A673 (cell line): ENCODE data around the gene EYA4. TPM values are rescaled to one million over a fixed set of nuclear protein-coding genes. Genes with fewer than 3 reads are reported as not detected.

Experiments
- BruUV-seq: library from RNA; stranded (reverse); fragments of 400-500 nt; replicated peaks from 2 replicates; lab custom pipeline; 2021; lab: Mats Ljungman, UMichigan
- CTCF ChIA-PET: fragments of 300-600 bp; sonication (Branson Sonifier 250); formaldehyde crosslinking; loops from one replicate; lab custom pipeline; 2022; ENCODE audit warnings: antibody characterized with exemption; lab: Charles Lee
- POLR2A ChIA-PET: fragments of 300-600 bp; sonication (Branson Sonifier 250); formaldehyde crosslinking; loops from one replicate; lab custom pipeline; 2022; ENCODE audit warnings: antibody characterized with exemption; ENCODE audit not compliant: low non-redundant PET; lab: Charles Lee
- DNase-seq: peaks from one replicate; pipeline ENCODE4 v3.0.0-alpha.2; 2015; ENCODE audit warnings: low spot score
- H3K27ac ChIP-seq: fragments of 200-600 bp; sonication (generic); 2 replicates; pipeline ENCODE4 v1.5.1; 2016; ENCODE audit warnings: mixed run types, low read depth, mild to moderate bottlenecking, mixed read lengths, antibody characterized with exemption, low read length; ENCODE audit not compliant: poor library complexity, severe bottlenecking
- H3K27me3 ChIP-seq: fragments of 200-600 bp; sonication (generic); replicated peaks from 2 replicates; pipeline ENCODE4 v1.6.1; 2017; ENCODE audit warnings: mixed run types, low read depth, mild to moderate bottlenecking, mixed read lengths, antibody characterized with exemption, low read length; ENCODE audit not compliant: insufficient read depth, poor library complexity
- H3K36me3 ChIP-seq: fragments of 200-600 bp; sonication (generic); 2 replicates; pipeline ENCODE4 v1.6.1; 2016; ENCODE audit warnings: mixed run types, mild to moderate bottlenecking, mixed read lengths, antibody characterized with exemption, low read length; ENCODE audit not compliant: insufficient read depth, poor library complexity, severe bottlenecking
- H3K4me1 ChIP-seq: fragments of 200-600 bp; sonication (generic); 2 replicates; pipeline ENCODE4 v1.6.1; 2017; ENCODE audit warnings: mixed run types, mild to moderate bottlenecking, mixed read lengths, antibody characterized with exemption, low read length; ENCODE audit not compliant: insufficient read depth, poor library complexity, severe bottlenecking
- H3K4me3 ChIP-seq: fragments of 200-600 bp; sonication (generic); 2 replicates; pipeline ENCODE4 v1.5.1; 2016; ENCODE audit warnings: low read depth, mixed run types, mild to moderate bottlenecking, mixed read lengths, low read length; ENCODE audit not compliant: poor library complexity, severe bottlenecking
- H3K9me3 ChIP-seq: fragments of 200-600 bp; sonication (generic); 2 replicates; pipeline ENCODE4 v1.6.1; 2016; ENCODE audit warnings: mixed run types, low read depth, mild to moderate bottlenecking, mixed read lengths, antibody characterized with exemption, low read length; ENCODE audit not compliant: poor library complexity, severe bottlenecking
- CTCF ChIP-seq: fragments of 300-800, 200-600 bp; sonication (generic); conservative IDR thresholded peaks from 2 replicates; pipeline ENCODE4 v1.5.1; 2017; ENCODE audit warnings: low read depth, mild to moderate bottlenecking, antibody characterized with exemption, low read length, moderate library complexity, mixed read lengths
- EZH2 ChIP-seq: fragments of 200-600 bp; sonication (generic); IDR thresholded peaks from 2 replicates; pipeline ENCODE4 v1.6.1; 2017; ENCODE audit warnings: borderline replicate concordance, low read depth, mild to moderate bottlenecking, mixed read lengths, antibody characterized with exemption, low read length; ENCODE audit not compliant: poor library complexity, severe bottlenecking
- intact Hi-C: fragments of 100-400 bp; cut with micrococcal nuclease; formaldehyde crosslinking; loops from one replicate; pipeline ENCODE4 v1.10.0; 2022; ENCODE audit not compliant: unreplicated experiment
- total RNA-seq: library from RNA; stranded (reverse); gene quantifications from 2 replicates; pipeline ENCODE4 v1.2.3, GENCODE V29; 2021

The EYA4 gene
- total RNA-seq, 1 experiment from 2014 or later = 1.3 TPM

GRCh38 chr6:133235221-133235620 lies 5.9 kb upstream of the EYA4 start:
- Histone ChIP-seq H3K36me3 (no peaks in the 10 kb centered on the region), H3K27me3 (peaks cover 24% of the 10 kb centered on the region), H3K4me3 (no peak overlapping the region), H3K4me1 (no peaks in the 10 kb centered on the region), H3K9me3 (peaks cover 3% of the 10 kb centered on the region), H3K27ac (no peak overlapping the region)
- CTCF ChIA-PET = no interaction called here
- no peak for TF ChIP-seq CTCF
- POLR2A ChIA-PET = no interaction called here
- no peak for DNase-seq
- intact Hi-C loops = no loop called here
- no TSS peak for BruUV-seq

GRCh38 chr6:133236932-133237331 lies 4.2 kb upstream of the EYA4 start:
- Histone ChIP-seq H3K4me1 (no peaks in the 10 kb centered on the region), H3K27me3 (peaks cover 39% of the 10 kb centered on the region), H3K36me3 (no peaks in the 10 kb centered on the region), H3K4me3 (no peak overlapping the region), H3K9me3 (peaks cover 3% of the 10 kb centered on the region), H3K27ac (no peak overlapping the region)
- no TSS peak for BruUV-seq
- POLR2A ChIA-PET = no interaction called here
- intact Hi-C loops = no loop called here
- no peak for DNase-seq
- TF ChIP-seq EZH2 (no peak), CTCF (no peak)
- CTCF ChIA-PET = interaction anchor here (0.6 kb wide), 1 partner anchor 105 kb away, joined by 5 read pairs; no protein-coding TSS in a partner anchor

GRCh38 chr6:133240511-133241085 lies 559 bp upstream of the EYA4 start:
- intact Hi-C loops = no loop called here
- BruUV-seq = no TSS peak
- CTCF ChIA-PET = no interaction called here
- Histone ChIP-seq H3K9me3 (no peaks in the 10 kb centered on the region), H3K27me3 (peaks cover 73% of the 10 kb centered on the region), H3K4me1 (no peaks in the 10 kb centered on the region), H3K4me3 (peak overlapping the region; percentile 51), H3K36me3 (no peaks in the 10 kb centered on the region), H3K27ac (no peak overlapping the region)
- POLR2A ChIA-PET = no interaction called here
- TF ChIP-seq CTCF (no peak), EZH2 (no peak)
- DNase-seq = peak; percentile 24
